K562 (cell line): ENCODE measurements around the gene HLTF. TPM values are rescaled to one million over a fixed set of nuclear protein-coding genes. Genes with fewer than 3 reads are reported as not detected.

ENCODE experiments used
- ATAC-seq: fragments of 200-7000 bp; cut with Tn5 transposase; 3 replicates; pipeline ENCODE4 v1.9.1; 2020; ENCODE audit warnings: moderate library complexity
- BruUV-seq: library from RNA; stranded (reverse); fragments of 400-500 nt; replicated peaks from 2 replicates; lab custom pipeline; 2021; lab: Mats Ljungman, UMichigan
- CTCF ChIA-PET: fragments of 300-600 bp; formaldehyde crosslinking; extraction: SDS; loops from one replicate; lab custom pipeline; 2021; ENCODE audit warnings: low intra/inter-chr PET ratio; lab: Yijun Ruan, JAX
- POLR2A ChIA-PET: fragments of 300-600, 350-650 bp; sonication (Branson Sonifier 250); formaldehyde crosslinking; extraction: SDS; loops from one replicate; lab custom pipeline; 2021; ENCODE audit warnings: antibody characterized with exemption, inconsistent platforms; lab: Yijun Ruan, JAX
- DNase-seq, 4 experiments: peaks; one replicate each; pipeline versions ENCODE4 v3.0.0 to v3.0.0-alpha.2; 2011 to 2018; ENCODE audit warnings: low spot score in 3 of 4, mixed read lengths in 3 of 4; ENCODE audit errors: extremely low read depth in 1 of 4
- FAIRE-seq: peaks from 2 replicates; lab custom pipeline; 2011; peaks lifted over from hg19 to GRCh38; lab: Jason Lieb, UNC
- H2AFZ ChIP-seq: 2 replicates; pipeline ENCODE4 v1.6.0; 2011; ENCODE audit warnings: low read depth, low read length, control low read depth, inconsistent platforms
- H3K27ac ChIP-seq: fragments of 200-600 bp; 3 replicates; pipeline ENCODE4 v1.8.0; 2011; ENCODE audit warnings: low read depth, mild to moderate bottlenecking, control low read depth, inconsistent platforms, low read length, moderate library complexity, mixed read lengths; ENCODE audit errors: extremely low read depth
- H3K27me3 ChIP-seq, 2 experiments: fragments of 300-600 bp in 1 of 2; 2 replicates in 1 of 2; 3 replicates in 1 of 2; pipeline versions ENCODE4 v1.6.0 to v1.8.0; 2011; ENCODE audit warnings: inconsistent platforms in 2 of 2, low read length in 2 of 2, mild to moderate bottlenecking in 1 of 2, mixed read lengths in 1 of 2, moderate library complexity in 1 of 2; ENCODE audit not compliant: control insufficient read depth in 2 of 2, insufficient read depth in 2 of 2
- H3K36me3 ChIP-seq: fragments of 300-600 bp; 3 replicates; pipeline ENCODE4 v1.8.0; 2011; ENCODE audit warnings: mild to moderate bottlenecking, low read length, inconsistent platforms; ENCODE audit not compliant: control insufficient read depth, insufficient read depth
- H3K4me1 ChIP-seq, 2 experiments: fragments of 200-600 bp in 1 of 2; replicated peaks in 1 of 2; 2 replicates in 1 of 2; 3 replicates in 1 of 2; pipeline versions ENCODE4 v1.5.1 to v1.8.0; 2011; ENCODE audit warnings: inconsistent platforms in 2 of 2, low read length in 2 of 2, mild to moderate bottlenecking in 1 of 2, mixed read lengths in 1 of 2, moderate library complexity in 1 of 2; ENCODE audit not compliant: control insufficient read depth in 2 of 2, insufficient read depth in 2 of 2
- H3K4me2 ChIP-seq: 2 replicates; pipeline ENCODE4 v1.6.1; 2011; ENCODE audit warnings: low read length, control low read depth, inconsistent platforms, mixed read lengths; ENCODE audit not compliant: insufficient read depth
- H3K4me3 ChIP-seq: fragments of 200-600 bp; sonication (generic), shearing (Covaris generic); 2 replicates; pipeline ENCODE4 v1.5.1; 2016; ENCODE audit warnings: control low read depth, inconsistent platforms
- H3K79me2 ChIP-seq: fragments of 200-600 bp; 3 replicates; pipeline ENCODE4 v1.8.0; 2011; ENCODE audit warnings: low read length, inconsistent platforms; ENCODE audit not compliant: control insufficient read depth, insufficient read depth
- H3K9ac ChIP-seq, 2 experiments: 2 replicates each; pipeline versions ENCODE4 v1.6.0 to v1.6.1; 2011; ENCODE audit warnings: low read depth in 2 of 2, low read length in 2 of 2, control low read depth in 1 of 2, inconsistent platforms in 1 of 2, mild to moderate bottlenecking in 1 of 2, mixed read lengths in 1 of 2; ENCODE audit not compliant: insufficient read depth in 1 of 2
- H3K9me1 ChIP-seq: one replicate; pipeline ENCODE4 v1.6.0; 2011; ENCODE audit warnings: inconsistent platforms, mild to moderate bottlenecking, low read length, moderate library complexity; ENCODE audit not compliant: control insufficient read depth, insufficient read depth
- H3K9me3 ChIP-seq: replicated peaks from 2 replicates; pipeline ENCODE4 v1.5.1; 2011; ENCODE audit warnings: low read depth, low read length, inconsistent platforms; ENCODE audit not compliant: control insufficient read depth, insufficient read depth
- H4K20me1 ChIP-seq: replicated peaks from 2 replicates; pipeline ENCODE4 v1.6.1; 2011; ENCODE audit warnings: low read length, inconsistent platforms, mixed read lengths; ENCODE audit not compliant: control insufficient read depth, insufficient read depth
- BHLHE40 ChIP-seq: IDR thresholded peaks from 2 replicates; pipeline ENCODE4 v1.6.1; 2011; ENCODE audit warnings: low read length, improper control_type of control experiment
- CBFB ChIP-seq: sonication (generic); formaldehyde crosslinking; IDR thresholded peaks from 2 replicates; pipeline ENCODE4 v1.4.0; 2020; ENCODE audit warnings: mild to moderate bottlenecking, missing genetic modification reagents
- CHD1 ChIP-seq: fragments of 200-600 bp; sonication (generic); IDR thresholded peaks from one replicate; pipeline ENCODE4 v1.6.1; 2012; ENCODE audit warnings: mild to moderate bottlenecking, moderate library complexity, low read length, inconsistent platforms
- FOXP1 ChIP-seq: sonication (generic); formaldehyde crosslinking; IDR thresholded peaks from 2 replicates; pipeline ENCODE4 v1.8.0; 2022; ENCODE audit warnings: mild to moderate bottlenecking, missing genetic modification reagents
- MTA2 ChIP-seq: fragments of 450-650 bp; IDR thresholded peaks from 2 replicates; pipeline ENCODE4 v1.6.1; 2016; ENCODE audit warnings: low read depth
- NFATC3 ChIP-seq: fragments of 450-650 bp; IDR thresholded peaks from 2 replicates; pipeline ENCODE4 v1.6.1; 2017; ENCODE audit warnings: mild to moderate bottlenecking
- NFRKB ChIP-seq: fragments of 450-650 bp; IDR thresholded peaks from 2 replicates; pipeline ENCODE4 v1.6.1; 2016; ENCODE audit warnings: low read depth
- PML ChIP-seq: IDR thresholded peaks from 2 replicates; pipeline ENCODE4 v1.6.1; 2012; ENCODE audit warnings: low read length, inconsistent platforms
- RFX1 ChIP-seq: fragments of 450-650 bp; IDR thresholded peaks from 2 replicates; pipeline ENCODE4 v1.6.1; 2016; ENCODE audit warnings: mild to moderate bottlenecking, moderate library complexity
- ZEB2 ChIP-seq: fragments of 450-650 bp; IDR thresholded peaks from 2 replicates; pipeline ENCODE4 v1.6.1; 2016
- ZNF592 ChIP-seq: fragments of 450-650 bp; IDR thresholded peaks from 2 replicates; pipeline ENCODE4 v1.6.1; 2017; ENCODE audit warnings: antibody characterized with exemption, mild to moderate bottlenecking
- WGBS: fragments of 100-300 bp; shearing (Covaris generic); methylation state at CpG from one replicate; pipeline ENCODE4 v1.1.6; 2016; ENCODE audit warnings: low coverage, mixed read lengths; ENCODE audit not compliant: insufficient coverage; ENCODE audit errors: missing lambda C conversion rate; 5-methylcytosine and 5-hydroxymethylcytosine counted together
- in situ Hi-C: fragments of 300-500 bp; cut with MboI; formaldehyde crosslinking; loops from 4 replicates; pipeline ENCODE4 v1.15.0; 2018; ENCODE audit warnings: inconsistent platforms, mixed read lengths
- intact Hi-C: fragments of 100-400 bp; cut with micrococcal nuclease; formaldehyde crosslinking; loops from 2 replicates; pipeline ENCODE4 v1.14.2; 2022
- polyA plus RNA-seq, 8 experiments: library from polyadenylated mRNA; depleted of rRNA in 4 of 8; stranded (reverse) in 5 of 8; unstranded in 3 of 8; fragments of >200 nt; fragmentation: Nextera tagmentation in 2 of 8; fragmentation: Illumina TruSeq in 1 of 8; extraction: Ambion mirVana in 2 of 8; extraction: Trizol in 1 of 8; gene quantifications; 2 replicates each; pipeline versions ENCODE4 v1.2.1 to v1.2.3, GENCODE V29; 2011 to 2014; ENCODE audit warnings: inconsistent platforms in 1 of 8, missing spikeins in 1 of 8
- total RNA-seq, 7 experiments: library from RNA; depleted of rRNA in 6 of 7; stranded (reverse); fragments of >200 nt in 6 of 7; fragmentation: Illumina TruSeq in 2 of 7; extraction: Trizol in 2 of 7; gene quantifications; 2 replicates each; pipeline versions ENCODE4 v1.2.1 to v1.2.3, GENCODE V29; 2011 to 2021; ENCODE audit warnings: low replicate concordance in 1 of 7

Gene HLTF
- total and polyA plus RNA-seq, 9 of the 15 experiments (the other 6 are each of a cell fraction or from before 2014, with no cell fraction given), result 35.1 to 82.4 (median 50.4) TPM

- Histone ChIP-seq H3K9me1 (no peaks in the 10 kb centered on the region), H3K79me2 (no peaks in the 10 kb centered on the region), H3K4me3 (no peak overlapping the region), H2AFZ (no peak overlapping the region), H4K20me1 (no peaks in the 10 kb centered on the region), H3K9ac (no peak overlapping the region), H3K27me3 (no peaks in the 10 kb centered on the region), H3K4me1 (no peaks in the 10 kb centered on the region), H3K9me3 (no peaks in the 10 kb centered on the region), H3K36me3 (peaks cover 74% of the 10 kb centered on the region), H3K27ac (no peak overlapping the region), H3K4me2 (no peak overlapping the region)
- ChIA-PET CTCF (no interaction called here), POLR2A (interaction anchor here (1.0 to 1.6 kb wide), 2 partner anchors 10 to 12 kb away, joined by 3 read pairs; no protein-coding TSS in a partner anchor)
- no peak for DNase-seq
- peak; percentile 42 for FAIRE-seq
- intact Hi-C loops (no loop called here), in situ Hi-C loops (no loop called here)
- 96% methylated on average over 4 of the region's 4 CpGs for WGBS
- no peak for ATAC-seq
- no TSS peak for BruUV-seq
- TF ChIP-seq NFRKB, result no peak
- TF ChIP-seq RFX1, result no peak
- TF ChIP-seq ZNF592, result no peak
- no peak for TF ChIP-seq BHLHE40
- no peak for TF ChIP-seq PML
- no peak for TF ChIP-seq FOXP1
- no peak for TF ChIP-seq NFATC3
- no peak for TF ChIP-seq CHD1
- TF ChIP-seq MTA2, result no peak
- TF ChIP-seq CBFB (CRISPR knock-in tag), result no peak
- TF ChIP-seq ZEB2, result no peak
Observed at GRCh38 chr3:149037684-149038083, 48.6 kb downstream of the HLTF start.
